ENCODE data around the gene DYRK2. TPM values are rescaled to one million over a fixed set of nuclear protein-coding genes. Genes with fewer than 3 reads are reported as not detected.

DYRK2 gene
- total and polyA plus RNA-seq, 2 donors (not counting 3 experiments of a cell fraction or from before 2014, with no cell fraction given): 4.5 to 11.0 TPM

GRCh38 chr12:67633024-67633610 lies 15.4 kb upstream of the DYRK2 start:
- no peak overlapping the region for H2AFZ ChIP-seq (ENCODE audit: low read depth, low read length)
- H3K79me2 ChIP-seq (ENCODE audit: control insufficient read depth, insufficient read depth, low read length): no peaks in the 10 kb centered on the region
- no peak overlapping the region for H3K27ac ChIP-seq (ENCODE audit: insufficient read depth, low read depth, low read length)
- no peak overlapping the region for H3K9ac ChIP-seq (replicated peaks; ENCODE audit: extremely low read depth, insufficient read depth, low read length)
- POLR2A ChIA-PET: no interaction called here
- H3K4me1 ChIP-seq (ENCODE audit: control insufficient read depth, extremely low read depth, insufficient read depth, low read length): peaks cover 2% of the 10 kb centered on the region
- no peaks in the 10 kb centered on the region for H4K20me1 ChIP-seq (replicated peaks; ENCODE audit: control insufficient read depth, extremely low read depth, insufficient read depth, low read length)
- no peak overlapping the region for H3K4me3 ChIP-seq (replicated peaks in 1 of 3; ENCODE audit: insufficient read depth in 1 of 3, low read depth in 1 of 3, low read length in 3 of 3)
- H3K9me3 ChIP-seq (replicated peaks; ENCODE audit: control insufficient read depth, insufficient read depth, low read length): no peaks in the 10 kb centered on the region
- CTCF ChIA-PET: interaction anchor here (0.8 to 1.0 kb wide), 2 partner anchors 277 to 310 kb away, joined by 3 read pairs; no protein-coding TSS in a partner anchor
- no peak for TF ChIP-seq MYC (IDR thresholded peaks at IDR 0.05; ENCODE audit: low read depth, low read length)
- TF ChIP-seq POLR2AphosphoS5 (IDR thresholded peaks at IDR 0.05; ENCODE audit: insufficient read depth, low read depth, low read length): no peak
- no peak for TF ChIP-seq FOS (IDR thresholded peaks at IDR 0.05; ENCODE audit: borderline replicate concordance, insufficient read depth, low read length)
- no peak for TF ChIP-seq POLR2A (IDR thresholded peaks at IDR 0.05; ENCODE audit: low read depth, low read length)
- TF ChIP-seq EZH2 (IDR thresholded peaks at IDR 0.05; ENCODE audit: borderline replicate concordance, low read depth, low read length, severe bottlenecking): no peak
- TF ChIP-seq JUN (IDR thresholded peaks at IDR 0.05; ENCODE audit: borderline replicate concordance, insufficient read depth, insufficient read length, low read depth): no peak
- TF ChIP-seq, protein P1, sequence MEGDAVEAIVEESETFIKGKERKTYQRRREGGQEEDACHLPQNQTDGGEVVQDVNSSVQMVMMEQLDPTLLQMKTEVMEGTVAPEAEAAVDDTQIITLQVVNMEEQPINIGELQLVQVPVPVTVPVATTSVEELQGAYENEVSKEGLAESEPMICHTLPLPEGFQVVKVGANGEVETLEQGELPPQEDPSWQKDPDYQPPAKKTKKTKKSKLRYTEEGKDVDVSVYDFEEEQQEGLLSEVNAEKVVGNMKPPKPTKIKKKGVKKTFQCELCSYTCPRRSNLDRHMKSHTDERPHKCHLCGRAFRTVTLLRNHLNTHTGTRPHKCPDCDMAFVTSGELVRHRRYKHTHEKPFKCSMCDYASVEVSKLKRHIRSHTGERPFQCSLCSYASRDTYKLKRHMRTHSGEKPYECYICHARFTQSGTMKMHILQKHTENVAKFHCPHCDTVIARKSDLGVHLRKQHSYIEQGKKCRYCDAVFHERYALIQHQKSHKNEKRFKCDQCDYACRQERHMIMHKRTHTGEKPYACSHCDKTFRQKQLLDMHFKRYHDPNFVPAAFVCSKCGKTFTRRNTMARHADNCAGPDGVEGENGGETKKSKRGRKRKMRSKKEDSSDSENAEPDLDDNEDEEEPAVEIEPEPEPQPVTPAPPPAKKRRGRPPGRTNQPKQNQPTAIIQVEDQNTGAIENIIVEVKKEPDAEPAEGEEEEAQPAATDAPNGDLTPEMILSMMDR (IDR thresholded peaks at IDR 0.05; ENCODE audit: extremely low read depth in 1 of 2, insufficient read depth in 1 of 2, low read depth in 1 of 2, low read length in 2 of 2): no peak
- TF ChIP-seq, protein P2, sequence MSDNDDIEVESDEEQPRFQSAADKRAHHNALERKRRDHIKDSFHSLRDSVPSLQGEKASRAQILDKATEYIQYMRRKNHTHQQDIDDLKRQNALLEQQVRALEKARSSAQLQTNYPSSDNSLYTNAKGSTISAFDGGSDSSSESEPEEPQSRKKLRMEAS (IDR thresholded peaks at IDR 0.05; ENCODE audit: insufficient read depth, insufficient read length): no peak
- FAIRE-seq (no peak), DNase-seq (ENCODE audit: low read depth, low spot score) (no peak)
- no peaks in the 10 kb centered on the region for H3K9me1 ChIP-seq (replicated peaks; ENCODE audit: control insufficient read depth, extremely low read depth, insufficient read depth, low read length)
- intact Hi-C loops (cut with micrococcal nuclease): no loop called here
- H3K4me2 ChIP-seq (ENCODE audit: insufficient read depth, low read length): no peak overlapping the region
- dilution Hi-C loops (cut with MboI; ENCODE audit: extremely low pct_ligation_motif_present, low sequenced_read_pairs): no loop called here
- BruUV-seq (replicated peaks): no TSS peak
- H3K36me3 ChIP-seq (ENCODE audit: control insufficient read depth in 2 of 2, extremely low read depth in 1 of 2, insufficient read depth in 2 of 2, low read length in 2 of 2): no peaks in the 10 kb centered on the region
- H3K27me3 ChIP-seq (ENCODE audit: control insufficient read depth in 2 of 2, insufficient read depth in 2 of 2, low read length in 2 of 2): peaks cover 4 to 7% of the 10 kb centered on the region in 2 experiments
